HUES64 (cell line): Measurements from ENCODE around the gene HPSE2.

ENCODE experiments used
- H3K27ac ChIP-seq: 2 replicates; pipeline ENCODE4 v1.7.0; 2013; ENCODE audit warnings: low read depth, low read length, inconsistent platforms
- H3K27me3 ChIP-seq: 2 replicates; pipeline ENCODE4 v1.6.1; 2013; ENCODE audit warnings: mild to moderate bottlenecking, low read length; ENCODE audit not compliant: insufficient read depth
- H3K36me3 ChIP-seq: 2 replicates; pipeline ENCODE4 v1.6.1; 2013; ENCODE audit warnings: mild to moderate bottlenecking, low read length; ENCODE audit not compliant: insufficient read depth
- H3K4me1 ChIP-seq: 2 replicates; pipeline ENCODE4 v1.6.1; 2013; ENCODE audit warnings: mild to moderate bottlenecking, low read length, moderate library complexity; ENCODE audit not compliant: insufficient read depth
- H3K4me3 ChIP-seq: 2 replicates; pipeline ENCODE4 v1.5.1; 2013; ENCODE audit warnings: mild to moderate bottlenecking, low read length, moderate library complexity
- H3K9ac ChIP-seq: 2 replicates; pipeline ENCODE4 v1.6.1; 2013; ENCODE audit warnings: mild to moderate bottlenecking, low read depth, low read length
- H3K9me3 ChIP-seq: 2 replicates; pipeline ENCODE4 v1.6.1; 2013; ENCODE audit warnings: low read depth, low read length; ENCODE audit not compliant: insufficient read depth
- WGBS: fragments of 150-250, 120-280 bp; methylation state at CpG from one replicate; pipeline ENCODE4 v1.1.7; 2013; ENCODE audit warnings: missing lambda C conversion rate; 5-methylcytosine and 5-hydroxymethylcytosine counted together

The HPSE2 gene

DNA sequence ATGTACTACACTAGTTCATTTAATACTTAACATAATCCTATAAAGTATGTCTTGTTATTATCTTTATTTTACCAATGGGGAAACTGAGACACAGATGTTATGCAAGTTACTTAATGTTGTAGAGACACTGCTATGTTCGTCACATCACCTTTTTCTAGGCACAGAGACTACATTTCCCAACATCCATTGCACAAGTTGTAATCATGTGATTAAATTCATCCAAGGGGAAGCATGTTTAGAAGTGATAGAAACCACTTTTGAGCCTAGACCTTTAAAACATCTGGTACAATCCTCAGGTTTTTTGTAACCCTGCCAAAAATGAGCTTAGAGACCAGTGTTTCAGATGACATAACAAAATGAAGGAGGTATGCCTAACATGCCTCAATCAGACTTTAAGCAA is 402.1 kb downstream of the HPSE2 start:
- Histone ChIP-seq H3K9ac (no peak overlapping the region), H3K27me3 (no peaks in the 10 kb centered on the region), H3K27ac (no peak overlapping the region), H3K9me3 (no peaks in the 10 kb centered on the region), H3K4me3 (no peak overlapping the region), H3K36me3 (no peaks in the 10 kb centered on the region), H3K4me1 (peaks cover 10% of the 10 kb centered on the region; the same call in 1 of the 2 replicates)
- 100% methylated on average over 1 of the region's 1 CpG for WGBS

DNA sequence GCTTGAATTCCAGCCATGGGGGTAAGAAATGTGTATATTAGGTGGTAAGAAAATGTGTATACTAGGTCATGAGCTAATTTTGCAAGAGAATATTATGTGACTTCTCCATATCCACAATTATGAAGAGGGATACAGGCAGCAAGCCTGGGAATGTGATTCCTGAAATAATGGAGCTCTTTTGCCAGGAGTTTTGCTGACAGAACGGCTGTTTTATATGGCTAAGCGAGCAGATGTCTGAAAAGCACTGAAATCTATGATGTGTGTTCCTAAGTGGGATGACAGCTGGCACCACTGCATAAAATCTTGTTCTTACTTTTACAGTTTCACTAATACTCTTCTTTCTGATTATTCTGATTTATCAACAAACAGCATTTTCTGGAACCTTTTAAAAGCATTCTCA is 402.9 kb downstream of the HPSE2 start:
- Histone ChIP-seq H3K4me1 (peaks cover 10% of the 10 kb centered on the region; the same call in 1 of the 2 replicates), H3K27me3 (no peaks in the 10 kb centered on the region), H3K27ac (no peak overlapping the region), H3K36me3 (no peaks in the 10 kb centered on the region), H3K9me3 (no peaks in the 10 kb centered on the region), H3K4me3 (no peak overlapping the region), H3K9ac (no peak overlapping the region)
- WGBS = 96% methylated on average over 2 of the region's 2 CpGs

DNA sequence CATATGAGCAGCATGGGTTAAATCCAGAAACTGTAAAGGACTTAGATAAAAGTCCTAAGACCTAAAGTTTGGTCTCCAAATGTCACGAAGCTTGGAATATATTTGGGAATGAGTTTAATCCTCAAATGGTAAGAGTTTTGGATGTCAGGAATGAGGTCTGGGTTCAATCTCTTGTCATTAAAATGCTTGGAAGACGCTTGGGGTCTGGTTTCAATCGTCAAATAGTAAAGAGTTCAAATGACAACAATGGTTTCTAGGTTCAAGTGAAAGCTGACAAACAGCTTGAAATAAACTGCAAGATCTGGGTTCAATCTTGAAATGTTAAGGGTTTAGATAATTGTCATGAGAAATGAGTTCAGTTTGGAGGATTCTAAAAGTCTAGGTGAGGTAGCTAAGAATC is 403.5 kb downstream of the HPSE2 start:
- peaks cover 10% of the 10 kb centered on the region; the same call in 1 of the 2 replicates for H3K4me1 ChIP-seq
- WGBS = 85% methylated on average over 3 of the region's 3 CpGs
- H3K4me3 ChIP-seq = no peak overlapping the region
- H3K9ac ChIP-seq = no peak overlapping the region
- no peaks in the 10 kb centered on the region for H3K9me3 ChIP-seq
- H3K27me3 ChIP-seq = no peaks in the 10 kb centered on the region
- H3K36me3 ChIP-seq = no peaks in the 10 kb centered on the region
- no peak overlapping the region for H3K27ac ChIP-seq

DNA sequence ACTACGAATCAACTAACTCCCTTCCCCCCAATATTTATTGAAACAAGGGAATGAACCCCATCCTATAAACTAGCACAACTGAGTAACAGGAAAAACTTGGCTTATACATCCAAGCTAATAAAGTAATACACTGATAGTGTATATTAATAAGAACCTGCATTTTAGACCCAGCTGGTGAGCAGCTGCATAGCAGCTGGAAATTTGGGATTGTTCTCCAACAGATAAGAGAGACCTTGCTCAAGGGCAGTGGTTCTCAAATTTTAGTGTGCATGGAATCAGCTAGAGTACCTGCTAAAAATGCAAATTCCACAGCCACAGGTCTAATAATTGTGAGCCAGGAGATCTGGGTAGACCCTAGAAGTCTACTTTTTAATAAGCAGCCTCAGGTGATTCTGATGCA is 404.3 kb downstream of the HPSE2 start:
- H3K4me3 ChIP-seq = no peak overlapping the region
- no peak overlapping the region for H3K9ac ChIP-seq
- peaks cover 10% of the 10 kb centered on the region; the same call in 1 of the 2 replicates for H3K4me1 ChIP-seq
- H3K27ac ChIP-seq = no peak overlapping the region
- WGBS = no CpG with 5 or more reads among the region's 1 CpG
- no peaks in the 10 kb centered on the region for H3K36me3 ChIP-seq
- no peaks in the 10 kb centered on the region for H3K27me3 ChIP-seq
- H3K9me3 ChIP-seq = no peaks in the 10 kb centered on the region

DNA sequence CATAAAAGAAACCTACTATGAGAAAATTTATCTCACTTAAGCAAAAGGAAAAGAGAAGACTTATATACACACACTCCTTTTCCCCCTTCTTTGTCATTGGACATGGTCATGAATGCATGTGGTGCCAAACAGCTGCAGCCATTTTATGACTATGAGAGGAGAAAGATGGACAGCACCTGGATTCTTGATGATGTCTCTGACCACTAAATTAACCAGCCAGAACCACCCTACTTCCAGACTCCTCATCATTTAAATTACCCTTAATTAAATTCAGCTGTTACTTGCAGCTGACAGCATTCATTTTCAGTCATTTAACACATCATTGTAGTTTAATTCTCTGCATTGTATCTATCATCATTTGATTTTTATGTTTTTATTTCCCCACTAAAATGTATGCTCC is 409.9 kb downstream of the HPSE2 start:
- Histone ChIP-seq H3K27me3 (no peaks in the 10 kb centered on the region), H3K36me3 (no peaks in the 10 kb centered on the region), H3K9me3 (no peaks in the 10 kb centered on the region), H3K9ac (no peak overlapping the region), H3K27ac (no peak overlapping the region), H3K4me1 (no peaks in the 10 kb centered on the region), H3K4me3 (no peak overlapping the region)

DNA sequence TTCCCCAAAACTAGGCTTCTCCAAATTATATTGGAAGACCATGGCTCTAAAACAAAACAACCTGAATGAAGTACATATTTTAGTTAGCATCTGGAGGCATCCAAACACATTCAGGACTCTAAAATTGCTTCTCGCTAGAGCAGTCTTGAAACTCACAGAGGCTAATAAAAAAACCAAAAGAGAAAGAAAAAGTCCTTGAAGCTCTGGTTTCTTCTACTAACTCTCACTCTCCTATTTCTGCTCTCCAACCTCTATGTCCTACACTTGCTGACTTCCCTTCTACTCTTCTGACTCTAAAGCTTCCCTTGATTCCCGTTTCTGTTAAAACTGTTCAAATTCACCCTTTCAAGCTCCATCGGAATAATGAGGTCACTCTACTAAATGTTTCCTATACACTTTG is 418.3 kb downstream of the HPSE2 start:
- Histone ChIP-seq H3K4me1 (peaks cover 5% of the 10 kb centered on the region; the same call in 1 of the 2 replicates), H3K36me3 (no peaks in the 10 kb centered on the region), H3K9ac (no peak overlapping the region), H3K9me3 (no peaks in the 10 kb centered on the region), H3K27ac (no peak overlapping the region), H3K4me3 (no peak overlapping the region), H3K27me3 (no peaks in the 10 kb centered on the region)
- WGBS = 100% methylated on average over 3 of the region's 3 CpGs

DNA sequence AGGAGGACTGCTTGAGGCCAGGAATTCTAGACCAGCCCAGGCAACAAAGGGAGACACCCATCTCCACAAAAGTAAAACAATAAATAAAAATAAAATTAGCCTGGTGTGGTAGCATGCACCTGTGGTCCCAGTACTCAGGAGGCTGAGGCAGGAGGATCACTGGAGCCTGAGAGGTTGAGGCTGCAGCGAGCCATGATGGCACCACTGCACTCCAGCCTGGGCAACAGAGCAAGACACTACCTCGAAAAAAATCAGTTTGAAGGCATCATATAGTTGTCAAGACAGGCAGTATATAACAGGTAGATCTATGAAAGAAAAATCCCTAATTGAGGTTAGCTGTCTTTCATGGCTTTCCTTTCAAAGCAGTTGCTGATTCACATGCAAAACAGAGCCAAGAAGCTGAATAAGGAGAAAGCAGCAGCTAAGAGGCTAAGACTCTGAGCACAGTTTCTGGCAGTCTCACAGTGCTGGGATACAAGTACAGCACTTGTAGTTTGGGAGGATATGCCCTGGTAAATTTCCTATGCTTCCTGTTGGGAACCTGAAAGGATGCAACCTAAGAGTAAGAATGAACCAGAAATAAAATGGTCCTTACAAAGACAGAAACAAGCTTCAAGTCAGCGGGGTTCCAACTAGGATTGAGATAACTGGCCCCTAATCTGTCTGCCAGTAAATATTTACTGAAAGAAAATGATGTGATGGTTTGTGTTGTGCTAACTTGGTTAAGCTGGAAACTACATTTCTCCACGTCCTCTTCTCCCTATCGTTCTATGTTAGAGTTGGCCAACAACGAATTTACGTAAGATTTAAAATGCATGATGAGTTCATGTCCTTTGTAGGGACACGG is 420.4 kb downstream of the HPSE2 start:
- Histone ChIP-seq H3K9ac (no peak overlapping the region; the same call in 1 of the 2 replicates), H3K27ac (no peak overlapping the region), H3K4me1 (peaks cover 5% of the 10 kb centered on the region; the same call in 1 of the 2 replicates), H3K4me3 (no peak overlapping the region), H3K27me3 (no peaks in the 10 kb centered on the region), H3K36me3 (no peaks in the 10 kb centered on the region), H3K9me3 (no peaks in the 10 kb centered on the region)
- WGBS = 86% methylated on average over 8 of the region's 8 CpGs

DNA sequence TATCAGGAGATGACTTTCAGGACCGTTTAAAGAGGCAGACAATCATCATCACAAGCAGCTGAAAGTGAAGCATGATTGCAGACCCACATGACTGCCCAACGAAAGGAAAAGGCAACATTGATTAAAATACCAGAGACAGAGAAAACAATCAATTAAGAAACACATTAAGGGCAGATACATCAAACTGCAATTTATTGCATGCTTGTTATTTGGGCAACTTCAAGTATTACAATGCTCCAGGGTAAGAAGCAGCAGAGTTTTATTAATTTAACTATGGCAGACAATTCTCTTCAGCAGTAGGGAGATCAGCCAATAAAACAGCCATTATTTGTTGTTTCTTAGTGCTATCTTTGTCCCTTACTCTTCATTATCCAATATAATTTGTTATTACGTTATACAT is 421.2 kb downstream of the HPSE2 start:
- Histone ChIP-seq H3K27me3 (no peaks in the 10 kb centered on the region), H3K9ac (no peak overlapping the region), H3K27ac (no peak overlapping the region), H3K4me3 (no peak overlapping the region), H3K36me3 (no peaks in the 10 kb centered on the region), H3K9me3 (no peaks in the 10 kb centered on the region), H3K4me1 (peaks cover 5% of the 10 kb centered on the region; the same call in 1 of the 2 replicates)
- WGBS = 77% methylated on average over 3 of the region's 3 CpGs

DNA sequence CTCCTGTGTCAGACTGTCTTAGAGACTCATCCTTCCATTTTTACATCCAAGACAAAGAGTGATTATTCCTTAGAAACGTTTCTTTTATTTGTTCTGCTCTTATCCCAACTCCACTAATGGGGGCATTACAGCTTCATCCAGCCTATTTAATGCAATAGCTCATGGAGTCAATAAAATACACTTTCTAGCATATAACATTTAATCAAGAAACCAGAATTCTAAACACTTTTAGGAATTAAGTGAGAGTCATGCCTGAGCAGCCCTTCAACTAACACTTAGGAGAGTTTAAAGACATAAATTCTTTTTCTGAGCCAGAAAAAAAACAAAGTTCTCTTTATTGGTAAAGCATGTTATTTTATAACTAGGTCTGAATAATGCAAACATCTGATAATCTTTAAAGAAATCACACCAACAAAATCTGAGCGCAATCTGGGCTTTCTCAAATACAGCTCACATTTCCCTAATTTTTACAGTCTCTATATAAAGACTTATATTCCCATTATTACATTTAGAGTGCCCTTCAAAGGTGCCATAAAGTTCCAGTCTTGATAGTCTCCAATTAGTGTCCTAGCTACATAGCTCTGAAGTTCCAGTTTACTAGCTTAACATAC is 427.3 kb downstream of the HPSE2 start:
- no peaks in the 10 kb centered on the region for H3K27me3 ChIP-seq
- no peak overlapping the region for H3K4me3 ChIP-seq
- H3K27ac ChIP-seq = no peak overlapping the region
- H3K36me3 ChIP-seq = no peaks in the 10 kb centered on the region
- 82% methylated on average over 2 of the region's 2 CpGs for WGBS
- no peaks in the 10 kb centered on the region for H3K9me3 ChIP-seq
- H3K4me1 ChIP-seq = no peaks in the 10 kb centered on the region
- H3K9ac ChIP-seq = no peak overlapping the region

DNA sequence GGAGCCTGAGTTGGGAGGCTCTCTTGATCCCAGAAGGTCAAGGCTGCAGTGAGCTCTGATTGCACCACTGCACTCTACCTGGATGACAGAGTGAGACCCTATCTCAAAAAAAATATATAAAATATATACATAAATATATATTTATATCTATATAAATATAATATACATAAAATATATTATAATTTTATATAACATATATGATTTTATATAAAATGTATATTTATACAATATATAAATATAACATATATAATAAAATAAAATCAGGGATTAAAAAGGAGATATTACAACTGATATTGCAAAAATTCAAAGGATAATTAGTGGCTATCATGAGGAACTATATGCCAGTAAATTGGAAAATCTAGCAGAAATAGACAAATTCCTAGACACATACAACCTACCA is 435.4 kb downstream of the HPSE2 start:
- Histone ChIP-seq H3K9me3 (no peaks in the 10 kb centered on the region), H3K36me3 (no peaks in the 10 kb centered on the region), H3K4me1 (no peaks in the 10 kb centered on the region), H3K27me3 (no peaks in the 10 kb centered on the region), H3K27ac (no peak overlapping the region), H3K4me3 (no peak overlapping the region), H3K9ac (no peak overlapping the region)

DNA sequence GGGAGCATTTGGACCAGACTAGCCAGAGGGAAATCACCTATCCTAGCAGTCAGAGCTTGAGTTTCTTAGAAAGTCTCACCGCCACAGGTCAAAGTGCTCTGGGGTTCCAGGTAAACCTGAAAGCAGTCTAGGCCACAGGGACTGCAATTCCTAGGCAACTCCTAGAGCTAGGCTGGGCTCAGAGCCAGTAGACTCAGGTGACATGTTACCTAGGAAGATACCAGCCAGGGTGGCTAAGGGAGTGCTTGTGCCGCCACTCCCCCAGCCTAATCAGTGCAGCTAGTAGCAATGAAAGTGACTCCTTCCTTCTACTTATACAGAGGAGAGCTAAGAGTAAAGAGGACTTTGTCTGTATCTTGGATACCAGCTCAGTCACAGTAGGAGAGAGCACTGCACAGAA is 440.2 kb downstream of the HPSE2 start:
- Histone ChIP-seq H3K4me3 (no peak overlapping the region), H3K36me3 (no peaks in the 10 kb centered on the region), H3K27me3 (no peaks in the 10 kb centered on the region), H3K4me1 (no peaks in the 10 kb centered on the region), H3K9ac (no peak overlapping the region), H3K27ac (no peak overlapping the region), H3K9me3 (no peaks in the 10 kb centered on the region)
- 97% methylated on average over 2 of the region's 2 CpGs for WGBS
